HG02943 (cell line): Measurements from ENCODE around the gene PPP1R7.

Experiments
- ATAC-seq: cut with Tn5 transposase; IDR thresholded peaks from one replicate; pipeline ENCODE4 v1.9.1; 2021; ENCODE audit warnings: mild to moderate bottlenecking, low read depth, moderate library complexity; ENCODE audit not compliant: unreplicated experiment

The PPP1R7 gene

DNA sequence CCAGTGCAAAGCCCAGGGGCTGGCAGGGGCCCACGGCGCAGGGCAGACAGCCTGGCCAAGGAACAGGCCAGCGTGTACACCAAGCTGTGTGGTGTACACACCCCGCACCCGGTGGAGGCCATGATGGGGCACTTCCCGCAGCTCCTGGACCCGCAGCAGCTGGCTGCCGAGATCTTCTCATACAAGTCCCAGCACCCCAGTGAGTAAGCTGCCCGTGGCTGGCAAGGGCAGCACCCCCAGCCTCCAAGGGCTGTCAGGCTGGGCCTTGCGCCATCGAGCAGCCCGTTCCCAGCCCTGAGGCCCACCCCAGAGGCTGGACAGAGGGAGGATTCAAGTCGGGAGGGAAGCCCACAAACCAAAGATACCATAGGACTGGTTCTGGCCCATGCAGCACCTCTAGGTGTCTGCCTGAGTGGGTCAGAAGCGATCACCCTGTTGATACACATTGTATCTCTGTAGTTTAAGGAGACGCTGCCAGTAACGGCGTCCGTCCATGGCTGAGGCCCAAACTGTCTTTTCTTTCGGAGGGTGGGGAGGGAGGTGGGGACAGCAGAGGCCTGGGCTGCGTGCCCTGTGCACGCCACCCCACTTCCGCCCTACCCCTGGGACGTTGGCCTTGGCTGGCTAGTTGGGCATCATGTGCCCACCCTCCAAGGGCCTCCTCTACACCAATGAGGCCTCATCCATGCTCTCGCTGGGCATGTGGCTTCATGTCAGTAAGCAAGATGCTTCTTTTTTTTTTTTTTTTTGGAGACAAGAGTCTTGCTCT, 31.3 kb upstream of the PPP1R7 start:
- ATAC-seq: no peak

- ATAC-seq: no peak
Observed at GRCh38 chr2:241120440-241120839, 29.8 kb upstream of the PPP1R7 start.

GRCh38 chr2:241121008-241121407, 29.3 kb upstream of the PPP1R7 start:
- no peak for ATAC-seq

GRCh38 chr2:241122376-241123002, 27.8 kb upstream of the PPP1R7 start:
- no peak for ATAC-seq

DNA sequence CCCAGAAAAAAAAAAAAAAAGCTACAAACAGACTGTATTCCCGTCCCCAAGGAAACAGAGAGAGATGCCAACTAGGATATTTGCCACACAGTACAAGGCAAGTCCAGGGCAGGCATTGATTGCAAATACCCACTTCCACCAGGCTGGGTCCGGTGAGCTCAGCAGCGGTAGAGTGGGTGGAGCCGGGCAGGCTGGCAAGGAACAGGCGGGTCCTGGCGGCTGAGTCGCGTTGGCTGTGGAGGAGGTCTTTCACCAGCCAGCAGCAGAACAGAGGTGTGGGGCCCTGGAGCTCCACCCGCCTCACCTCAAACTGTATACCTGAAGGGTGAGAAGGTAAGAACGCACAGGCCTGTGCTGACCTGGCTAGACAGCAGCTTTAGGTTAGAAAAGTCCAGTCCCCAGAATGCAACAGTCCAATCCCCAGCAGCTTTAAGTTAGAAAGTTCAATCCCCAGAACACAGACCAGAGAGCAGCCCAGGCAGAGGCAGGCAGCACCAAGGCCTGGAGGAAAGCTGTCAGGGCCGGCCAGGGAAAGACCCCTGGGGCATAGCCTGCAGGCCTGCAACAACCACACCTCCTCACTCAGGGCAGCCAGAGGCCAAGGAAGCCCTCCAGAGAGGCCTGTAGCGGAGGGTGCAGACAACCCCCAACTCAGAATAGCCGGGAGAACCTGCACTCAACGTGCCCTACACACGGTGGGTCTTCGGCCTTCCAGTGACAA, 26.3 kb upstream of the PPP1R7 start:
- ATAC-seq: no peak

DNA sequence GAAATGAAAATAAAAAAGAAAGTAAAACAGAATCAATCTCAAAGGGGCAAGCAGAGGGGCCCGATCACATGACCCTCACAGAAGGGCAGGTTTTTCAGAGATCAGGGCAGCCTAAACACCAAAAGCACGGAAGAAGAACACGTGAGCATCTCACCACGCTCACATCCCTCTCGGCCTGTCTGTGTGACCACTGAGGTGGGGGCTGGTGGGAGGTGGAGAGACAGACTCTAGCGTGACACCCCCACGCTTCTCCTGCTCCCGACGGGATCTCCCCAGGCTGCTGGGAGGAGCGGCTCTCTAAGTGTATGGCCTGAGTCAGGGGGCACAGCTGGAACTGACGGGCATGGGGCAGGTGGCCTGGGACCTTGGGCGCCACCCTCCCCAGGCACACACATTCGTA, 24.6 kb upstream of the PPP1R7 start:
- ATAC-seq: no peak

- ATAC-seq: no peak
Observed at GRCh38 chr2:241126201-241126611, 24.1 kb upstream of the PPP1R7 start.

GRCh38 chr2:241126771-241127202, 23.5 kb upstream of the PPP1R7 start:
- ATAC-seq: no peak

GRCh38 chr2:241128266-241128665, 22.0 kb upstream of the PPP1R7 start:
- ATAC-seq: no peak

DNA sequence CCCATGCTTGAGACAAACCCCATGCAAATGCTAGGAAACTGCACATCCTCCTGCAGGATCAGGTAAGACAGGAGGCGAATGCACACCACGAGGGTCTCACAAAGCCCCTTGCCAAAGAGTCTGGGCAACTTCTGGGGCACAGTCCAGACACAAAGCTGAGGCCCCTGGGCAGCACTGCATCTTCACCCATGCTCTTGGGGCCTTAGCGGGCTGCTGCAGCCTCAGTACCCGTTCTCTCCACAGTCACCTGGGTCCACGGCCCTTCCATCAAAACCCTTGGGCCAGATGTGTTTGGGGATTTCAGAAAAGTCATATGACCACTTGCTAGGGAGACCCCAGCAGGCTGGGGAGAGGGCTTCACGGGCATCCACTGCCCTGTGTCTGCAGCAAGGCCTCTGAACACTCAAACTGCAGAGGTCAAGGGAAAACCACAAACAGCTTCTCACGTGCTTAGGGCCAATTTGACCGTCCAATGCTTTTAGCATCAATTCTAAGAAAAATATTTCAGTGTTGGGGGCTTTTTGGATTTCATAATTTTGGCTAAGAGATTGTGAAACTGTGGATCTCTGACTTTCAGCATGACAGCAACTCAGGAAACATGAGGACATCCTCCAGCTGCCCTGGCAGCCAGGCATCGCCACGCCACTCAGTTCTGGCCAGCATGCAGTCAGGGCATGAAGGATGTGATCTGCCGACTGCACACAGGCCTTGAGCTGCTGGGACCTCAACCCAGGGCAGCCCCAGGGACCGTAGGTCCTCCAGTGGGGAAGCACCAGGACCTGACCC, 21.0 kb upstream of the PPP1R7 start:
- ATAC-seq: no peak

GRCh38 chr2:241130316-241130715, 20.0 kb upstream of the PPP1R7 start:
- no peak for ATAC-seq

GRCh38 chr2:241131531-241131930, 18.7 kb upstream of the PPP1R7 start:
- no peak for ATAC-seq

DNA sequence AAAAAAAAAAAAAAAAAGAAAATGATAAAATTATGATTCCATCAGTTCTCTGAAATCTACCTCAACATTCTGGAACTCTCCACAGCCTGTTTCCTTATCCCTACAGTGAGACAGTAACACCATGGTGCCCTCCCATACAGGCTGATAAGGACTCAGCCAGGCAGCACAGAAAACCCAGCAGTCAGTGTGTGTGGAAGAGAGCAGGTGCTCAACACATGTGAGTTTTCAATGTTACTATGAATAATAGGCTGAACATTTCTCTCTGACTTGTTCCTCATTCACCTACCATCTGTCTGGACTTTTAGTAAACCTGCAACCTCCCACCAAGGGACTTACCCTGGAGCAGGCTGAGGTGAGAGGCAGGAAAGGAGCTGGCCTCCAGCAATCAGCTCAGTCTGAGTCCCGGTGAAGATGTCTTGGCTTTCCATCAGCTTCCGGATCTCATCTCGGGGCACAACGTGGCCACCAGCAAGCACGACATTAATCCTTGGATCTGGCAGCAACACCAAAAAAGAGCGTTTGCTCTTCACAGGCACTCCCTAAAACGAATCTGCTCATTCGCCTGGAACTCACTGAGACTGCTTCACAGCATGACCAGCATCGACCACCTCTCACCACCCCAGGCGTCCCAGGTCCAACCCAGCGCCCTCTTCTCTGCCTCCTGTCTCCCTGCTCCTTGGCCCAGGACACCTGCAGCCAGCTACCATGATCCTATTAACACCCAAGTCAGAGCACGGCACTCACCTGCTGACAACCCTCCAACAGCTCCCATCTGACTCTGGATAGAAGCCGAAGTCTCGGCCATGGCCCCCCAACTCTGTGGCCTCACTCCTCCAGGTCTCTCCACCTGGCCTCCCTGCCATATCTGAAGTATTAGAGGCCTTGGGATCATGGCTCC, 17.5 kb upstream of the PPP1R7 start:
- ATAC-seq: no peak

DNA sequence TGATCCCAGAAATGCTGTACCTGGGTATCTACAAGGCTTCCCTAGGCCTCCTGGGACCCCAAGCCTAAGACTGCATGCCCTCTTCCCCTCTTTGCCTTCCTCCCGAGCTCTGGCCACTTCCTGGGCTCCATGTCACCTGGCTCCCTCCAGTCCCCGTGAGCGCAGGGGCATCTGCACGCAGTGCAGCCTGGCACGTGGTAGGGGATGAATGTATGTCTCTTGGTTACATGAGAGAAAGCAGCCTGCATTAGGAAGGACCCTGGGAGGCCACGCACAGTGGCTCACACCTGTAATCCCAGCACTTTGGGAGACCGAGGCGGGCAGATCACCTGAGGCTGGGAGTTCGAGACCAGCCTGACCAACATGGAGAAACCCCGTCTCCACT, 16.8 kb upstream of the PPP1R7 start:
- ATAC-seq: no peak

DNA sequence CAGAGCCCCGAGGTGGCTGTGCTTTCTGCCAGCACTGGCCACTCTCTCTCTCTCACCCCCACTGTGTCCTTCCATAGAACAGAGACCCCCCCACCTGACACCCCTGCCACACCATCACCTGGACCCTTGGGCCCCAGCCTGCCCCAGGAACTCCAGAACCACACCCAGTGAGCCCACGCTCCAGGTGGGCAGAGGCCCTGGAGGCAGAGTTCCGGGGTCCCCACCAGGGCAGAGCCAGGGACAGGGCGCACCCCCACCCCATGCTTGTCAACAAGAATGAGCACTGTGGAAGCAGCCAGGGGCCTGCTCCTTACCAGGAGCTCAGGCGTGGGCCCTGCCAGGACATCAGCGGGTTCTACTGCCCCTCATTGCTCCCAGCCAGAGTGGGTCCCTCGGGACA, 15.6 kb upstream of the PPP1R7 start:
- no peak for ATAC-seq

DNA sequence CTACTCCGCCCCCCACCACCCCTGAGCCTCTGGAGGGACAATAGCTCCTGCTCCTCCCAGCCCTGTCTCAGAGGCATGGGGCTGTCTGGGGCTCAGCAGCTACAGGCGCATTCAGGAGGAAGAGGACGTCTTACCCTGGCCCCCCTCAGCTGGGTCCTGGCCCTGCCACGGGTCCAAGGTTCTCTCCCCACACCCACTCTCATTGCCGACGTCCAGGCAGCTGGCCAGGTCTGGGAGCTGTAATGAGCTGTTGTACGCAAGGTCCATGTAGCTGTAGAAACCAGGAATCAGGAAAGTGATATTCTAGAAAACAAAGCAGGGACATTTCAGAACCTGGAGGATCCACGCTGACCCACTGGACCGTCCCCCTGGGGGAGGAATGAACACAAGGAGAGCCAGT, 14.5 kb upstream of the PPP1R7 start:
- no peak for ATAC-seq

- ATAC-seq: no peak
Observed at GRCh38 chr2:241136191-241136590, 14.1 kb upstream of the PPP1R7 start.

DNA sequence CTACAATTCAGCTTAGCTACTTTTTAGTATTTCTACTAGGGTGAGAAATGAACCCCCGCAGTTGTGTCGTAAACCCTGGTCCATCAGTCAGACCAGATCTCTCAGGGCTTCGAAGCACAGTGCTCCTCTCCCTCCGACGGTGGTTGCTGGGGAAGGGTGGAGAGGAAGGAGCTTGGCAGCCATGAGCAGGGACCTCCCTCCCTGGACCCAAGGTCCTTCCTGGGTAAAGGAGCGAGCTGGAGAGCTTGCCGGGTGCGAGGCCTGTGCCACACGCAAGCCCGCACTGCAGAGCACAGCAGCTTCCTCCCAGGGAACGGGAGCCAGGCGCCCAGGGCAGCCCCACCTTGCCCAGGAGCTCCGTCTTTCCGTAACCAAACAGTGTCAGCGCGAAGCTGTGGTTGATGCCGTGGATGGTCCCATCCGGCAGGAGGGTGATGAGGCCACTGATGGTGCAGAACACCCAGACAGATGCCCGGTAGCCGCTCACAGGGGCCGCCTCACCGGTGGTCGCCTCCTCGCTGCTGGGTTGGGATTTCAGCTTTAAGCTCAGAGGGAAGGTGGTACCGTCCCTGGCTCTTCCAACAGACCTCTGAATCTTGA, 13.5 kb upstream of the PPP1R7 start:
- no peak for ATAC-seq
